K562 (cell line): ENCODE results near the gene ABCE1.

Experiments used
- ATF2 ChIP-seq: sonication (generic); formaldehyde crosslinking; IDR thresholded peaks from 2 replicates; pipeline ENCODE4 v1.8.1; 2022; ENCODE audit warnings: missing genetic modification reagents
- CHD2 ChIP-seq: IDR thresholded peaks from 2 replicates; pipeline ENCODE4 v1.6.1; 2011; ENCODE audit warnings: low read depth, low read length
- ELF1 ChIP-seq: fragments of 200-800 bp; sonication (Bioruptor generic); IDR thresholded peaks from 2 replicates; pipeline ENCODE4 v1.6.1; 2016; ENCODE audit warnings: missing genetic modification characterization, missing compliant biosample characterization
- EP300 ChIP-seq: IDR thresholded peaks from 2 replicates; pipeline ENCODE4 v1.6.1; 2012; ENCODE audit warnings: low read length, improper control_type of control experiment
- KDM1A ChIP-seq, 2 experiments: fragments of 450-650 bp; IDR thresholded peaks; 2 replicates each; pipeline ENCODE4 v1.6.1; 2016; ENCODE audit warnings: mild to moderate bottlenecking in 2 of 2
- SPI1 ChIP-seq: IDR thresholded peaks from 2 replicates; pipeline ENCODE4 v1.6.1; 2011; ENCODE audit warnings: low read depth, low read length, control low read depth, borderline replicate concordance
- TCF7L2 ChIP-seq: fragments of 150-350 bp; IDR thresholded peaks from 2 replicates; pipeline ENCODE4 v1.6.1; 2016; ENCODE audit warnings: low read depth, mild to moderate bottlenecking, low read length, moderate library complexity
- ZBTB43 ChIP-seq: sonication (generic); formaldehyde crosslinking; IDR thresholded peaks from 2 replicates; pipeline ENCODE4 v1.8.0; 2023; ENCODE audit warnings: mild to moderate bottlenecking, missing genetic modification reagents
- ZNF384 ChIP-seq: IDR thresholded peaks from 2 replicates; pipeline ENCODE4 v1.6.1; 2012; ENCODE audit warnings: low read depth, low read length, improper control_type of control experiment
- ZNF696 ChIP-seq: fragments of 250-450 bp; sonication (Bioruptor Pico); conservative IDR thresholded peaks from 2 replicates; pipeline ENCODE4 v1.4.0; 2020; ENCODE audit warnings: mild to moderate bottlenecking, moderate library complexity

DNA sequence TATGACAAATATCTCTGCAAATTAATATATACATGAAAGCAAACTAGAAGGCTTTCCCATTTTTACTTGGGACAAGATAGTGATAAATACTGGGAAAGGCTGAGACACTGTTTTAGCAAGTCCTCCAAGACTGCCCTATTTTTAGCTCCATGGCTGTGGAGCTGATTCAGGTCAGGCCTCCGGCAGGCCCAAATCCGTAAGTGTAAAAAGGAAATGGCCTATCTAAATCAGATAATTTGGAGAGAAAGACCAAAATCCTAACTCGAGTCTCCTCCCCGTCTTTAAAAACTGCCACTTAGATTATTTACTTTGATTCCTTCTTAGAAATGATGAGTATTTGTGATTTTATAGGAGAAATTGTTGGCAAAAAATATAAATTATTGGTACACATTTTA is 79.4 kb downstream of the ABCE1 start:
- TF ChIP-seq KDM1A (IDR thresholded peaks at IDR 0.05) (no peak), ATF2 (CRISPR knock-in tag) (no peak), SPI1 (no peak), ZNF696 (CRISPR knock-in tag) (no peak), TCF7L2 (no peak), ZBTB43 (CRISPR knock-in tag) (no peak), EP300 (no peak), CHD2 (no peak), ELF1 (0 out of 2 replicates have a peak, but pooled peaks have one; percentile 10), ZNF384 (no peak)
